IPS DF 4.7 (cell line): ENCODE results near the gene ZNF334.
A peak's percentile ranks its signal among the peaks of the same experiment; 100 is the strongest.

Experiments
- DNase-seq: peaks from one replicate; pipeline ENCODE4 v3.0.0-alpha.2; 2013; ENCODE audit warnings: low spot score; ENCODE audit errors: extremely low read depth

Gene ZNF334

GRCh38 chr20:46512943-46513844, at the start of gene ZNF334:
Gene ZNF334 (minus strand): TSS chr20:46513559. CDS start chr20:46512102, 1,457 bp downstream.
- DNase-seq, result peak; percentile 49

GRCh38 chr20:46562373-46563169, 49.2 kb upstream of the ZNF334 start:
- DNase-seq, result no peak

- no peak for DNase-seq
Observed at GRCh38 chr20:46562009-46562372, 48.6 kb upstream of the ZNF334 start.

- no peak for DNase-seq
Observed at GRCh38 chr20:46559685-46560440, 46.5 kb upstream of the ZNF334 start.

- DNase-seq, result no peak
Observed at GRCh38 chr20:46559001-46559400, 45.6 kb upstream of the ZNF334 start.

GRCh38 chr20:46558511-46558959, 45.2 kb upstream of the ZNF334 start:
- no peak for DNase-seq

- DNase-seq, result no peak
Observed at GRCh38 chr20:46557231-46557956, 44.0 kb upstream of the ZNF334 start.

GRCh38 chr20:46555370-46555956, 42.1 kb upstream of the ZNF334 start:
- DNase-seq, result no peak

- DNase-seq, result no peak
Observed at GRCh38 chr20:46554828-46555227, 41.5 kb upstream of the ZNF334 start.

GRCh38 chr20:46553926-46554325, 40.6 kb upstream of the ZNF334 start:
- no peak for DNase-seq

- no peak for DNase-seq
Observed at GRCh38 chr20:46552460-46553420, 39.4 kb upstream of the ZNF334 start.

- DNase-seq, result no peak
Observed at GRCh38 chr20:46551522-46552381, 38.4 kb upstream of the ZNF334 start.

- no peak for DNase-seq
Observed at GRCh38 chr20:46550461-46550860, 37.1 kb upstream of the ZNF334 start, which contains the start of gene OCSTAMP. Gene OCSTAMP (minus strand): TSS chr20:46550654. CDS start chr20:46550560, 94 bp downstream.

GRCh38 chr20:46549188-46549972, 36.0 kb upstream of the ZNF334 start:
- DNase-seq, result no peak

GRCh38 chr20:46548688-46549087, 35.3 kb upstream of the ZNF334 start:
- no peak for DNase-seq

GRCh38 chr20:46547995-46548394, 34.6 kb upstream of the ZNF334 start:
- no peak for DNase-seq

GRCh38 chr20:46546936-46547335, 33.6 kb upstream of the ZNF334 start:
- no peak for DNase-seq
